ENCODE results near the gene MITF.
"Not testable (repeated sequence)": the region's sequence is repeated elsewhere in the genome, so short reads cannot be mapped to it uniquely, and the experiment has no call there.

MITF gene

GRCh38 chr3:69786854-69787253, 47.6 kb downstream of the MITF start:
- Histone ChIP-seq H3K27ac (ENCODE audit: low read length) (no peak overlapping the region), H3K9ac (ENCODE audit: low read length in 2 of 2) (no peak overlapping the region), H3K4me1 (ENCODE audit: control insufficient read depth, insufficient read depth, low read length) (peaks cover 42% of the 10 kb centered on the region), H3K9me3 (ENCODE audit: control insufficient read depth in 2 of 2, low read length in 2 of 2) (no peaks in the 10 kb centered on the region), H3K4me3 (ENCODE audit: low read length in 2 of 2) (no peak overlapping the region), H3K36me3 (ENCODE audit: control insufficient read depth in 2 of 2, insufficient read depth in 2 of 2, low read length in 2 of 2) (no peaks in the 10 kb centered on the region), H3K27me3 (ENCODE audit: control insufficient read depth in 1 of 2, insufficient read depth in 2 of 2, low read length in 2 of 2) (no peaks in the 10 kb centered on the region)

GRCh38 chr3:69787436-69788168, 48.3 kb downstream of the MITF start:
- no peaks in the 10 kb centered on the region for H3K36me3 ChIP-seq (ENCODE audit: control insufficient read depth in 2 of 2, insufficient read depth in 2 of 2, low read length in 2 of 2)
- no peaks in the 10 kb centered on the region for H3K9me3 ChIP-seq (ENCODE audit: control insufficient read depth in 2 of 2, low read length in 2 of 2)
- H3K9ac ChIP-seq (ENCODE audit: low read length in 2 of 2) = no peak overlapping the region
- H3K4me1 ChIP-seq (ENCODE audit: control insufficient read depth, insufficient read depth, low read length) = peaks cover 41% of the 10 kb centered on the region
- no peak overlapping the region for H3K27ac ChIP-seq (ENCODE audit: low read length)
- no peak overlapping the region for H3K4me3 ChIP-seq (ENCODE audit: low read length in 2 of 2)
- H3K27me3 ChIP-seq (ENCODE audit: control insufficient read depth in 1 of 2, insufficient read depth in 2 of 2, low read length in 2 of 2) = no peaks in the 10 kb centered on the region

- Histone ChIP-seq H3K27ac (ENCODE audit: low read length) (no peak overlapping the region), H3K9me3 (ENCODE audit: control insufficient read depth in 2 of 2, low read length in 2 of 2) (no peaks in the 10 kb centered on the region), H3K9ac (ENCODE audit: low read length in 2 of 2) (no peak overlapping the region), H3K36me3 (ENCODE audit: control insufficient read depth in 2 of 2, insufficient read depth in 2 of 2, low read length in 2 of 2) (no peaks in the 10 kb centered on the region), H3K4me1 (ENCODE audit: control insufficient read depth, insufficient read depth, low read length) (peaks cover 23% of the 10 kb centered on the region), H3K4me3 (ENCODE audit: low read length in 2 of 2) (no peak overlapping the region), H3K27me3 (ENCODE audit: control insufficient read depth in 1 of 2, insufficient read depth in 2 of 2, low read length in 2 of 2) (no peaks in the 10 kb centered on the region)
Measured at GRCh38 chr3:69791106-69791505, 51.8 kb downstream of the MITF start.

- Histone ChIP-seq H3K36me3 (ENCODE audit: control insufficient read depth in 2 of 2, insufficient read depth in 2 of 2, low read length in 2 of 2) (no peaks in the 10 kb centered on the region), H3K9ac (ENCODE audit: low read length in 2 of 2) (no peak overlapping the region), H3K4me3 (ENCODE audit: low read length in 2 of 2) (no peak overlapping the region), H3K27me3 (ENCODE audit: control insufficient read depth in 1 of 2, insufficient read depth in 2 of 2, low read length in 2 of 2) (no peaks in the 10 kb centered on the region), H3K27ac (ENCODE audit: low read length) (no peak overlapping the region), H3K9me3 (ENCODE audit: control insufficient read depth in 2 of 2, low read length in 2 of 2) (no peaks in the 10 kb centered on the region), H3K4me1 (ENCODE audit: control insufficient read depth, insufficient read depth, low read length) (peaks cover 18% of the 10 kb centered on the region)
Measured at GRCh38 chr3:69791919-69792399, 52.7 kb downstream of the MITF start.

- not testable (repeated sequence) for H3K27ac ChIP-seq (ENCODE audit: low read length); H3K4me3 ChIP-seq (ENCODE audit: low read length in 2 of 2); H3K27me3 ChIP-seq (ENCODE audit: control insufficient read depth in 1 of 2, insufficient read depth in 2 of 2, low read length in 2 of 2); H3K9me3 ChIP-seq (ENCODE audit: control insufficient read depth in 2 of 2, low read length in 2 of 2); H3K36me3 ChIP-seq (ENCODE audit: control insufficient read depth in 2 of 2, insufficient read depth in 2 of 2, low read length in 2 of 2); H3K9ac ChIP-seq (ENCODE audit: low read length in 2 of 2); H3K4me1 ChIP-seq (ENCODE audit: control insufficient read depth, insufficient read depth, low read length)
Measured at GRCh38 chr3:69796126-69796525, 56.9 kb downstream of the MITF start.

- H3K4me3 ChIP-seq (ENCODE audit: low read length in 2 of 2) = no peak overlapping the region
- H3K9ac ChIP-seq (ENCODE audit: low read length in 2 of 2) = no peak overlapping the region
- H3K9me3 ChIP-seq (ENCODE audit: control insufficient read depth in 2 of 2, low read length in 2 of 2) = no peaks in the 10 kb centered on the region
- no peaks in the 10 kb centered on the region for H3K27me3 ChIP-seq (ENCODE audit: control insufficient read depth in 1 of 2, insufficient read depth in 2 of 2, low read length in 2 of 2)
- H3K27ac ChIP-seq (ENCODE audit: low read length) = no peak overlapping the region
- no peaks in the 10 kb centered on the region for H3K36me3 ChIP-seq (ENCODE audit: control insufficient read depth in 2 of 2, insufficient read depth in 2 of 2, low read length in 2 of 2)
- H3K4me1 ChIP-seq (ENCODE audit: control insufficient read depth, insufficient read depth, low read length) = peaks cover 3% of the 10 kb centered on the region
Measured at GRCh38 chr3:69803681-69804270, 64.5 kb downstream of the MITF start.

- H3K9me3 ChIP-seq (ENCODE audit: control insufficient read depth in 2 of 2, low read length in 2 of 2) = no peaks in the 10 kb centered on the region
- no peaks in the 10 kb centered on the region for H3K27me3 ChIP-seq (ENCODE audit: control insufficient read depth in 1 of 2, insufficient read depth in 2 of 2, low read length in 2 of 2)
- no peak overlapping the region for H3K9ac ChIP-seq (ENCODE audit: low read length in 2 of 2)
- H3K4me1 ChIP-seq (ENCODE audit: control insufficient read depth, insufficient read depth, low read length) = peaks cover 6% of the 10 kb centered on the region
- no peak overlapping the region for H3K4me3 ChIP-seq (ENCODE audit: low read length in 2 of 2)
- H3K36me3 ChIP-seq (ENCODE audit: control insufficient read depth in 2 of 2, insufficient read depth in 2 of 2, low read length in 2 of 2) = no peaks in the 10 kb centered on the region
- no peak overlapping the region for H3K27ac ChIP-seq (ENCODE audit: low read length)
Measured at GRCh38 chr3:69805491-69805890, 66.2 kb downstream of the MITF start.

- Histone ChIP-seq H3K4me1 (ENCODE audit: control insufficient read depth, insufficient read depth, low read length) (peaks cover 16% of the 10 kb centered on the region), H3K27ac (ENCODE audit: low read length) (no peak overlapping the region), H3K9ac (ENCODE audit: low read length in 2 of 2) (no peak overlapping the region), H3K4me3 (ENCODE audit: low read length in 2 of 2) (no peak overlapping the region), H3K36me3 (ENCODE audit: control insufficient read depth in 2 of 2, insufficient read depth in 2 of 2, low read length in 2 of 2) (no peaks in the 10 kb centered on the region), H3K9me3 (ENCODE audit: control insufficient read depth in 2 of 2, low read length in 2 of 2) (no peaks in the 10 kb centered on the region), H3K27me3 (ENCODE audit: control insufficient read depth in 1 of 2, insufficient read depth in 2 of 2, low read length in 2 of 2) (no peaks in the 10 kb centered on the region)
Measured at GRCh38 chr3:69806735-69807438, 67.6 kb downstream of the MITF start.

GRCh38 chr3:69807674-69808073, 68.4 kb downstream of the MITF start:
- no peaks in the 10 kb centered on the region for H3K36me3 ChIP-seq (ENCODE audit: control insufficient read depth in 2 of 2, insufficient read depth in 2 of 2, low read length in 2 of 2)
- H3K9me3 ChIP-seq (ENCODE audit: control insufficient read depth in 2 of 2, low read length in 2 of 2) = no peaks in the 10 kb centered on the region
- H3K4me1 ChIP-seq (ENCODE audit: control insufficient read depth, insufficient read depth, low read length) = peaks cover 17% of the 10 kb centered on the region
- no peak overlapping the region for H3K27ac ChIP-seq (ENCODE audit: low read length)
- no peak overlapping the region for H3K9ac ChIP-seq (ENCODE audit: low read length in 2 of 2)
- H3K27me3 ChIP-seq (ENCODE audit: control insufficient read depth in 1 of 2, insufficient read depth in 2 of 2, low read length in 2 of 2) = no peaks in the 10 kb centered on the region
- no peak overlapping the region for H3K4me3 ChIP-seq (ENCODE audit: low read length in 2 of 2)

GRCh38 chr3:69809076-69809835, 70.0 kb downstream of the MITF start:
- Histone ChIP-seq H3K4me1 (ENCODE audit: control insufficient read depth, insufficient read depth, low read length) (peaks cover 14% of the 10 kb centered on the region), H3K9me3 (ENCODE audit: control insufficient read depth in 2 of 2, low read length in 2 of 2) (no peaks in the 10 kb centered on the region), H3K4me3 (ENCODE audit: low read length in 2 of 2) (no peak overlapping the region), H3K27ac (ENCODE audit: low read length) (no peak overlapping the region), H3K36me3 (ENCODE audit: control insufficient read depth in 2 of 2, insufficient read depth in 2 of 2, low read length in 2 of 2) (no peaks in the 10 kb centered on the region), H3K27me3 (ENCODE audit: control insufficient read depth in 1 of 2, insufficient read depth in 2 of 2, low read length in 2 of 2) (no peaks in the 10 kb centered on the region), H3K9ac (ENCODE audit: low read length in 2 of 2) (no peak overlapping the region)
